HG03342 (cell line): Measurements from ENCODE around the gene ZNF329.
"Not testable (repeated sequence)": the region's sequence is repeated elsewhere in the genome, so short reads cannot be mapped to it uniquely, and the experiment has no call there.

Experiments used
- ATAC-seq: cut with Tn5 transposase; IDR thresholded peaks from one replicate; pipeline ENCODE4 v1.9.1; 2021; ENCODE audit warnings: mild to moderate bottlenecking, moderate library complexity; ENCODE audit not compliant: unreplicated experiment

The ZNF329 gene

DNA sequence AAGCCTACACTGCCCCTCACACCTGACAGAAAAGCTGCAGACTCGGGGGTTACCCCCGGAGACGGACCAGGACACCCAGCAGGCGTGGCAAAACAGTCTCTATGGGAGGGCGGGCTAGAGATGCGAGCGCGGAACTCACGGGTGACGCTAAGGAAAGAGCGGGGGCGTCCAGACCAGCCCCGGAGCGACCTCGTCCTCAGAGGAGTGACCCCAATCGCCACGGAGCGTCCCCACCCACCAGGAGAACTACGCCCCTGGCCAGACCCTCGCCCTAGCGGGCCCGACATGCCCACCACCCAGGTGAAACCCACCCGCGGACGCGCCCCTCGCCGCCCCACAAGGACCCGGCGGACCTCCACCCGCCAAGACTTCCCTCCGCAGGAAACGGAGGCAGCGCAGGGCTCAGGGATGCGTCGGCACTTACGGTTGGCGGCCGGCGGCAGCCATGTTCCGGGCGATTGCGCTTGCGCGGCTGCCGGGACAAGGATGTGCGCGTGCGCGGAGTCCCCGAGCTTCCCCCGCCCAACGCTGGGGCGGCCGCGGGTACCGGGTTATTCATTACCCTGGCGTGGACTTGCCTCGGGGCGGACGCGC is at the start of gene ZNF329:
Gene ZNF329, minus strand, starts transcription at position 462 of the 594 bp plus-strand sequence. CDS start 21,286 bp downstream, outside the sequence.
- ATAC-seq, result no peak

DNA sequence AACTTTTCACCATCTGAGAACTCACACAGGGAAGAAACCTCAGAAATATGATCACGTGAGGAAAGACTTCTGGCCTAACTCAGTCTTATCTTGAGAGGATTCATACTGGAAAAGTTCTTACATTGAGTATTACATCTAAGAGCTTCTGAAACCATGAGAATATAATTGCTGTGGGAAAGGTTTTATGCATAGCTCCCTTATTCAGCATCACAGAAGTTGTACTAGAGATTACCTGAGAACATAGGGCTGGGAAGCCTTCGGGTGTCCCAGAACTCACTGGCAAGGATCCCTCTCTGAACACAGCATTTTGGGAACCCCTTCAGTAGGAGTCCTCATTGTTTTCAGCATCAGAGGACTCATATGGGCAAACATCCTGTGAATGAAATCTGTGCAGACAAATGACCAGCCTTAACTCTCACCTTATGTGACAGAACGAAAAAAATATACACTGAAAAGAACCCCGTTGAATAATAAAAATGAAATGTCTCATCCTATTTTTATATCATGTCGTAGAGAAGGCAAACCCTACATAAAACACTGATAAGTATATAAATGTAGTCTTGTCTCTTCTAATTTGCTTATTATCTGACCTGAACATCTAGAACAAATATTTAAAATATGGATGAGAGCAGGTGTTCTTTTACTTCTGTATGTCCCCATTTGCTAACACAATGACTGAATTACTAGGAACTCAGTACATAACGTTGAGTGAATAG is 46.5 kb upstream of the ZNF329 start:
- ATAC-seq, result no peak

DNA sequence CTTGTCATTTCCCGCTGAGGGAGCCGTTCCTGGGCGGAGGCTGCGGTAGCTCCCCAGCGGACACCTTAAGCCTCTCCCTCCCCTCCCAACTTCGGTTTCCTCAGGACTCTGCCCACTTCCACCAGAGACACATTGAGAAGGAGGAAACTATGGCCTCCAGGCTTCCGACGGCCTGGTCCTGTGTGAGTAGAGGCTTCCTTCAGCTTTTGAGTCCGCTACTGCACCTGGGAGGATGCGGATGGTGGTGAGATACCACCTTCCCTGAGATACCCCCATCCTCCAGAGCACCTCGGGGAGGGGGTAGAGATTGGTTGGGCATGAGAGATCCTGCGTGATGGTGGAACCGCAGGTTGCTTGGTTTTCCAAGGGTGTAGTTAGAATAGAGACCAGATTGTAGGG is 33.2 kb upstream of the ZNF329 start:
- ATAC-seq, result no peak

DNA sequence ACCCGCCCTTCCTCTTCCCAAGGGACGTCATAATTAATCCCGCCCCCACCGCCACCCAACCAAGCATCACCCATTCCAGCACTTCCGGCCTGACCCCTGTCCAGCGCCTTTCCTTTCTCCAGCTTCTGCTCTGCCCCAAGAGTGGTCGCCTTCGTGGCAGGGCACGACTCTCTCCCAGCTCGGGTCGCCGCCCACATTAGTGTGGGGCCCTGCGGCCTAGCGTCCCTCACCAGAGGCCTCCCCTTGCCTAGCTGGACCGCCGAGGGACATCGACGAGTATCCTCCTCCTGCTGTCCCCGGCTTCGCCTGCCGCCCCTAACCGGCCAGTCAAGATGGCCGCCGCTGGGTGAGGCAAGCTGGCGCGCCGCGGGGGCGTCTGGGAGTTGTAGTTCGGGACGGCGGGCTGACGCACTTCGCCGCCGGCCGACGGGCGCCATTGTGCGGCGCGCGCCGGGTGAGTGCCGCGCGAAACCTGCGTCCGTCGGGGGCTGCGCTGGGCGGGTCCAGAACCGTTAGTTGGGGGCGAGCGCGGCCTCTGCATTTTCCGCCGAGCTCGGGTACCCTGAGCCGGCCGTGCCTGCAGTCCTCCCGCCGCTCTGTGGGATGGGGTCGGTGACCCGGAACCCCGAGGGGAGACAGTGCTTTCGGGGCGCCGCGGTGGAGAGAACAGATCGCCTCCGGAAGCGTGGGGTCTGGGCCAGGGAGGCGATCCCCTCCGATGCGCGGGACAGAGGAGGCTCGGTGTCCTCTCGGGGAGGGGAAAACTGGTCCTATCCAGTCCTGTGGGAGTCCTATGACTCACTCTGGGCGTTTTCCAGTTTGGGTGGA is 32.6 kb upstream of the ZNF329 start, which contains the start of gene ZNF274:
Gene ZNF274, plus strand, starts transcription at position 73 of the 828 bp plus-strand sequence. CDS start 905 bp downstream, outside the sequence.
- ATAC-seq, result peak; percentile 91

DNA sequence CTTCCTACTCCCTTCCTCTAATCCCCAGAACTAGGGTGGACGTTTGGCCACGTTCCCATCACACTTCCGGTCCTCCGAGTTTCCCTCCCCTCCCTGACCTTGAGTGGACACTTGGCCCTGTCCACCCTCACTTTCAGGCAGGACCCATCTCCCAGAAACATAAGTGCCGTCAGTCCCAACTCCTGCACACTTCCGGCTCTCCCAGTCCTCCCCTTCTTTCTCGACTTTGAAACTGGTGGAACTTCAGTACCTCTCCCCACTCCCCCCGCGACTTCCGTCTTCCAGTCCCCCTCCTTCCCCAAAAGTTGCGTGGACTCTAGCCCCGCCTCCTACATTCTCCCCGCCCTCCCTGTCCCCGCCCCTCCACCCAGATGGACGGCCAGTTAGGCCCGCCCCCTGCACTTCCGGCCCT is 32.0 kb upstream of the ZNF329 start:
- no peak for ATAC-seq

DNA sequence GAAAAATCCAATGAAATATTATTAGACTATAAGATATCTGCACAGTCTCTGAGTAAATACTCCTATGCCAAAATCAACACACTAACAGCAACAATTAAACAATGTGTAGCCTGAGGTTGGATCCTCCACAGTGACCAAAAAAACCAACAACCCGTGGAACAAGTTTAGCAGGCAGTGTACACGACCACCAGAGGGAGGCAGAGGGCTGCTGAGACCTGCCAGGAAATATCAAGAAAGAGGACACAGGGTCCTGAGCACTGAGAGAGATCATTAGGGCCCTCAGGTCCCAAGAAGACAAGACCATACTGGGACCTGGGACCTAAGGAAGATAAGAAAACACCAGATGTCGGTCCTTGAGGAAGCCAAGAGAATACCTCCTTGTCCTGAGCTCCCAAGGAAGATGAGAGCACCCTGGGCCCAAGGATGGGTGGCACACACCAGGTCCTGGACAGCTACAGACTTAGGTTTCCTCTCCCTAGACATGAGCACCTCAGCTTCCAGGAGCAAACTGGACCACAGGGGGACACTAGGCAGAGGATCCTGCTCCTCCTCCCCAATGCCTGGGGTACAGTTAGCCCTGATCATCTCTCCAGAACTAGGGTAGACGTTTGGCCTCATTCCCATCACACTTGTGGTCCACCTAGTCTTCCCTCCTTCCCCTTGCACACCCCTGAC is 31.4 kb upstream of the ZNF329 start:
- ATAC-seq, result no peak

DNA sequence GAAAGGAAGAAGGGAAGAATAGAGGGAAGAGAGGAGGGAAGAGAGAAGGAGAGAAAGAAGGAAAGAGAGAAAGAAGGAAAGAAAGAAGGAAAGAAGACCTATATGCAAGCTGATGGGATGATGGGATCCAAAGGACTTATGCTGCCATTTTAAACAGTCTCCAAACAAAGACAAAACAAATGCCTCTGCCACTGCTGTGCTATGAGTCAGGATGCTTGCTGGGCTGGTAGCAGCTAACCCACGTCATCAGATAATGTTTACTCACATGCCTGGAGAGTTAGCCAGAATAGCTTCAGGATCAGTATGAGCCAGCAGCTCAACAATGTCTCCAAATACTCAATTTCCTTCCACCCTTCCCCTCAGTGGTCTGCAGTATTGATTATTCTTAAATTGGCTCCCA is 20.3 kb upstream of the ZNF329 start:
- ATAC-seq, result no peak

DNA sequence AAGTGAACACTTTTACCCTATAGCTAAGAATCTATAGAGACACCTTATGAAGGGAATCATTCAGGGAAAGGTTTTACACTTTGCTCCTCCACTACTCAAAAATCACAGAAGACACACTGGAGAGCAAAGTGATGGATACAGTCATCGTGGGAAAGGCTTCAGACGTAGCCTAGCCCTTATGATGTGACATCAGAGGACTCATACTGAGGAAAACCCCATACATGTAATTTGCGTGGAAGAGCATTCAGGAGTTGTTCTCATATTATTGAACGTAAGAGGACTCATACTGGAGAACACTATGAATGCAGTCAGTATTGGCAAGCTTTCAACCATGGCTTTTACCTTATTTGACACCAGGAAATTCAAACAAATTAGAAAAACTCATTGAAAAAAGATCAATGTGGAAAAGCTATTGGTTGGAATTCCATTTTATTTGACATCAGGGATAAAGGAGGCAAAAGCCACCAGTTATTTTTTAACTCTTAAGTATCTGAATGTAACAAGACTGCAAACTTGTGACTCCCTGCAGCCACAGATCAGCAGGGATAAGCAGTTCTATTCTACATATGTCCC is 16.2 kb upstream of the ZNF329 start:
- ATAC-seq, result no peak

DNA sequence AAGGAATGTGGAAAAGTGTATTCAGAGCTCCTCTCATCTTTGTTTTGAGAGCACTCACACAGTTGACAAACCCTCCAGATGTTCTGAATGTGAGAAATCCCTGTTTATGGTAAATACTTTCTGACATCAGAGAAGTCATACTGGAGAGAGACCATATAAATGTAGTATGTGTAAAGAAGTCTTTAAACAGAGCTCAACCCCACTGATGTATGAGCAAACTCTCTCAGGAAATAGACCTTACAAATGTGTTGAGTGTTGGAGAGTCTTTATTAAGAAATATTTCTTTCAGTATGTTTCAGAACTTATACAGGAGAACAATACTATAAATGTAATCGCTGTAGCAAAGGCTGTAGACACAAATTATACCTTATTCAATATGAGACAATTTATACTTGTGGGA is 15.7 kb upstream of the ZNF329 start:
- ATAC-seq, result no peak

DNA sequence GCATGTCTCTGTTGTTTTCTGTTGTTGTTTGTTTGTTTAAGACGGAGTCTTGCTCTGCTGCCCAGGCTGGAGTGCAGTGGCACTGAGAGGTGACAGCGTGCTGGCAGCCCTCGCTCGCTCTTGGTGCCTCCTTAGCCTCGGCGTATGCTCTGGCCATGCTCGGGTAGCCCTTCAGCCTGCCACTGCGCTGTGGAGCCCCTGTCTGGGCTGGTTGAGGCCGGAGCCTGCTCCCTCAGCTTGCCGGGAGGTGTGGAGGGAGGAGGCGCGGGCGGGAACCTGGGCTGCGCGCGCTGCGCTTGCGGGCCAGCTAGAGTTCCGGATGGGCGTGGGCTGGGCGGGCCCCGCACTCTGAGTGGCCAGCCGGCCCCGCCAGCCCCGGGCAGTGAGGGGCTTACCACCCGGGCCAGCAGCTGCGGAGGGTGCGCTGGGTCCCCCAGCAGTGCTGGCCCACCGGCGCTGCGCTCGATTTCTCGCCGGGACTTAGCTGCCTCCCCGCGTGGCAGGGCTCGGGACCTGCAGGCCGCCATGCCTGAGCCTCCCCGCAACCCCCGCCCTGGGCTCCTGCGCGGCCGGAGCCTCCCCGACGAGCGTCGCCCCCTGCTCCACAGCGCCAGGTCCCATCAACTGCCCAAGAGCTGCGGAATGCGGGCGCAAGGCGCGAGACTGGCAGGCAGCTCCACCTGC is 6.6 kb upstream of the ZNF329 start:
- ATAC-seq, result no peak

DNA sequence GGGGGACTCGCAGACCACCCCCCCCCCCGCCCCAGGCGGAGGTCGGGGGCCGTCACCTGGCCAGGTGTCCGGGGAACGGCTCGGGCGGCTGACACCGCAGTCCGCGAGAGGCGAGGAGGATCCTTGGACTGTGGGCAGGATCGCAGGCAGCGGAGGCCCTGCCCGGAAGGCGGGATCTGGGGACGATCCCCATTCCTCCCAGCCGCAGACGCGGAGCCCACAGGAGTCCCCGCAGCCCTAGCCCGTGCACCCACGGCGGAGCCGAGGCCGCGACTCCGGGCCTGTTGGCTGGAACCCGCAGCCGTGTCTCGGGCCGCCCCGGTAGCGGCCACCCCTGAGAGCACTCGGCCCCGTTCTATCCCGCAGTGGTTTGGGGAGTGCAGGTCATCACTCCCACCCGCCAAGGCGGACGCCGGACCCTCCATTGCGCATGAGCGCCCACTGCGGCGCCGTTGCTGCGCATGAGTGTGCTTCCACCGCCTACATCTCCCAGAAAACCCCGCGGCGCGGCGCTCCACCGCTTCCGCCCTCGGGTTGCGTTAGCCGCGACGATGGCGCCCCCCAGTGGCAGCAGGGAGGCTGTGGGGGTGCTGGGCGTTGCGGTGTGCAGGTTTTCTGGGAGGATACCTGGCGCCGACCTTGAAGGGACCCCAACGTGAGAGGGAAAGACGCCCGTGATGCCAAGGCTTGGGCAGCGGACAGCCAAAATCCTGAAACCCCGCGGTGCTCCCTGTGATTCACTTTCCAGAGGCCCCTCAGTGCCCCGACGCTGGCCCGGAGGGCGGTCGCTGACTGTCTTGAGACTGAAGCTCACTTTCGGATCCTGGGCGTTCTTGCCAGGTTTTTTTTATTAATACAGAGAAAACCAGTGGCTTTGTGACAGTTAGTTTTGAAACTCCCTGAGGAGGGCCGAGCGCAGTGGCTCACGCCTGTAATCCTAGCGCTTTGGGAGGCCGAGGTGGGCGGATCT is 4.4 kb upstream of the ZNF329 start:
- peak; percentile 68 for ATAC-seq

DNA sequence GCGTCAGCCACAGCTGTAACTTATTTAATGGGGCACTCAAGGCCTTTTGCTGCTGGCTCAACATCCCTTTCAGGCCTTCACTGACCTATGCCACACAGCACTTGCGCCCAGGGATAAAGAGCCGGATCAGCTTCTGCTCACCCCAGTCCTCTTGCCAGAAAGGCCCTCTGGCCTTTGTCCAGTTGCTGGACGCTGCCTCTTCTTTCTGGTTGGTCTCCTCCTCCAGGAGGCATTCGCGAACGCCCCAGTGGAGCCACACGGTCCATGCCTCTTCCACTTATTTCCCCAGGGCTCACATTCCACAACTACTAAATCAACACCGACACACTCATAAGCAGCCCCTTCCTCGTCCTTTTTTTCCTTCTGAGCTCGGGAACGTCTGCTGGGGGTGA is 3.7 kb upstream of the ZNF329 start:
- ATAC-seq, result no peak

DNA sequence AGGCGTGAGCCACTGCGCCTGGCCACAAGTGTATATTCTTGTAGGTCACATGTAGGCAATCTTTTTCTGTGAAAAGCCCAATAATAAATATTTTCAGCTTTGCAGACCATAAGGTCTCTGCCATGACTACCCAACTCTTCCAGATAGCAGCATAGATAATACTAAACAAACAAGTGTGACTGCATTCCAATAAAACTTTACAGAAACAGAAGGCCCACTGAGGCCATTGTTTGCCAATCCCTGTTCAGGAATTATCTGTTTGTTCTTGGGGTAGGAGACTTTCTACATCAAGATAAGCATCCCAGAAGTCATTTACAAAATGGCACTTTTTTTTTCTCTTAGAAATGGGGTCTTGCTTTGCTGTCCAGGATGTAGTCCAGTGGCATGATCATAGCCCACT is 2.8 kb upstream of the ZNF329 start:
- no peak for ATAC-seq

DNA sequence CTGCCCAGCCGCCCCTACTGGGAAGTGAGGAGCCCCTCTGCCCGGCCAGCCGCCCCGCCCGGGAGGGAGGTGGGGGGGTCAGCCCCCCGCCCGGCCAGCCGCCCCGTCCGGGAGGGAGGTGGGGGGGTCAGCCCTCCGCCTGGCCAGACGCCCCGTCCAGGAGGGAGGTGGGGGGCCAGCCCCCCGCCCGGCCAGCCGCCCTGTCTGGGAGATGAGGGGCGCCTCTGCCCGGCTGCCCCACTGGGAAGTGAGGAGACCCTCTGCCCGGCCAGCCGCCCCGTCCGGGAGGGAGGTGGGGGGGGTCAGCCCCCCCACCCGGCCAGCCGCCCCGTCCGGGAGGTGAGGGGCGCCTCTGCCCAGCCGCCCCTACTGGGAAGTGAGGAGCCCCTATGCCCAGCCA is 3.1 kb downstream of the ZNF329 start:
- not testable (repeated sequence) for ATAC-seq

DNA sequence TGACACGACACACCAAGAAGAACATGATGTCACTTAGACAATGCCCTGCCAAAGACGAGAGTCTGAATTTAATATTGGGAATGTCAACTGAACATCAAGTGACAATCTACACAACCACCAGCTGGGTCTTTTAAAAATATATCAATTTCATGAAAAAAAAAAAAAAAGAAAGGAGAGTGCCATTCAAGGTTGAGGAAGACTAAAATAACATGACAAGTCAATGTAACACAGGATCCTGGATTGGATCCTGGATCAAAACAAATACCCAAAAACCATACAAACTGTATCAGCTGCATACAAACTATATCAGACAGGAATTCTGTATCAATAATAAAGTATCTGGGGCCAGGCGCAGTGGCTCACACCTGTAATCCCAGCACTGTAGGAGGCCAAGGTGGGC is 4.7 kb downstream of the ZNF329 start:
- ATAC-seq, result no peak

DNA sequence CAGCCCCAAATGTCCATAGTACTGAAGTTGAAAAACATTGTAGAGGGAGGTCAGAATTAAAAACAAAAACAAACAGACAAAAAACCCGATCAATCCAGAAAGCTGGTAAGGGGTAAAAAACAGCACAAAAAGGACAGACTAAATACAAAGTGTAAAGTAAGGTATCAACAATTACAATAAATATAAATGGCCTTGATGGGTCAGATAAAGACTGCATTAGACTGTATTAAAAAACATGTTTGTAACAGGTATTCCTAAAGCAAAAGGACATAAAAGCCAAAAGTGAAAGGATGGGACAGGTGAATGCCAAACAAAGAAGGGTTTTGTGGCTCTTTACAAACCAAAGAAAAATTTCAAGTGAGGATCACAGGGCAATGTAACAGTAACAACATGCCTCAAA is 16.3 kb downstream of the ZNF329 start:
- no peak for ATAC-seq

DNA sequence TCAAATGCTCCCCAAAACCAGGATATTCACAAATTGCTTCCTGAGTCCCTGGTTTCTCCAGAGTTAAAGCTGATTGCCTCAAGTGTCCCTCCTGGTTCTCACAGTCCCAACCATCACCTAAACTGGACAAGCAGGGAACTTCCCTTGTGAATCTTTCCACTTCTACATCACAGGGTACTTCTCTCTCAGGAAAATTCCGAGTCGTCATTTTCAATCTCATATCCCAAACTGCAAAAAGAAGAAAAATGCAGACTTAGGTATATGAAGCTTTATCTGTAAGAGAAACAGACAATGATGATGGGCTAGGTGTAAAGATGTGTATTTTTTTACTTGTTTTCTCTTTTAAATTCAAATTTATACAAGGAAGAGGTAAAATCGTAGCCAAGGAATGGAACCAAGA is 21.3 kb downstream of the ZNF329 start:
- no peak for ATAC-seq

DNA sequence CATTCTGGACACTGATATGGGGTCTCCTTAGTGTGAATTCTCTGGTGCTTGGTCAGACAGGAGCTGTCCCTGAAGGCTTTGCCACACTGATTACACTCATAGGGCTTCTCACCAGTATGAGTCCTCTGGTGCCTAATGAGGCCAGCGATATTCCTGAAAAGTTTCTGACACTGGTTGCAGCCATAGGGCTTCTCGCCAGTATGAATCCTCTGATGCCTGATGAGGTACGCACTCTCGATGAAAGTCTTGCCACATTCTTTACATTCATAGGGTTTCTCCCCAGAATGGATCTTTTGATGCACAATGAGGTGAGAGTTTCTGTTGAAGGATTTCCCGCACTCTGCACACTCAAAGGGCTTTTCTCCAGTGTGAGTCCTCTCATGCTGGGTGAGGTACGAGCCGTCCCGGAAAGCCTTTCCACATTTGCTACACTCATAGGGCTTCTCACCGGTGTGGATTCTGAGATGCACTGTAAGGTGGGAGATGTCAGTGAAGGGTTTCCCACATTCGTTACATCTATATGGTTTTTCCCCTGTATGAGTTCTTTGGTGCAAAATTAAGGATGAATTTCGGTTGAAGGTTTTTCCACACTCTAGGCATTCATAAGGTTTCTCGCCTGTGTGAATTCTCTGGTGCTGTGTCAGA is 22.4 kb downstream of the ZNF329 start:
- ATAC-seq, result no peak

DNA sequence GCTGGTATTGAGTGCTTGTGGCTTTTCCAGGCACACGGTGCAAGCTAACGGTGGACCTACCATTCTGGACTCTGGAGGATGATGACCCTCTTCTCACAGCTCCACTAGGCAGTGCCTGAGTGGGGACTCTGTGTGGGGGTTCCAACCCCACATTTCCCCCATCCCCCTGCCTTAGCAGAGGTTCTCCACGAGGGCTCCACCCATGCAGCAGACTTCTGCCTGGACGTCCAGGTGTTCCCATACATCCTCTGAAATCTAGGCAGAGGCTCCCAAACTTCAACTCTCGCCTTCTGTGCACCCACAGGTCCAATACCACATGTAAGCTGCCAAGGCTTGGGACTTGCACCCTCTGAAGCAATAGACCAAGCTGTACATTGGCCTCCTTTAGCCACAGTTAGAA is 27.2 kb downstream of the ZNF329 start:
- ATAC-seq, result no peak
